IMR-90 (cell line): ENCODE results near the gene PDHB. TPM values are rescaled to one million over a fixed set of nuclear protein-coding genes. Genes with fewer than 3 reads are reported as not detected.

Source experiments
- ATAC-seq: fragments of 200-7000 bp; cut with Tn5 transposase; 2 replicates; pipeline ENCODE4 v1.9.1; 2020; ENCODE audit warnings: low read depth, mild to moderate bottlenecking, moderate library complexity
- BruUV-seq: library from RNA; stranded (reverse); fragments of 400-500 nt; replicated peaks from 2 replicates; lab custom pipeline; 2021; lab: Mats Ljungman, UMichigan
- CTCF ChIA-PET: fragments of 300-600 bp; formaldehyde crosslinking; extraction: SDS; loops from one replicate; lab custom pipeline; 2021; ENCODE audit warnings: antibody characterized with exemption; lab: Yijun Ruan, JAX
- POLR2A ChIA-PET: fragments of 300-600 bp; sonication (Branson Sonifier 250); formaldehyde crosslinking; loops from one replicate; lab custom pipeline; 2022; ENCODE audit warnings: antibody characterized with exemption; ENCODE audit not compliant: unreplicated experiment; lab: Charles Lee
- DNase-seq: peaks from one replicate; pipeline ENCODE4 v3.0.0; 2013
- H2AFZ ChIP-seq: replicated peaks from 2 replicates; pipeline ENCODE3; 2013; ENCODE audit warnings: low read length, mild to moderate bottlenecking; ENCODE audit not compliant: poor library complexity
- H2AK5ac ChIP-seq: 2 replicates; pipeline ENCODE4 v1.6.1; 2013; ENCODE audit warnings: low read depth, low read length, inconsistent platforms
- H2AK9ac ChIP-seq: replicated peaks from 2 replicates; pipeline ENCODE3; 2013; ENCODE audit warnings: mild to moderate bottlenecking, low read depth, low read length, moderate library complexity; ENCODE audit not compliant: poor library complexity
- H2BK120ac ChIP-seq: 2 replicates; pipeline ENCODE4 v1.6.1; 2013; ENCODE audit warnings: low read depth, low read length, inconsistent platforms
- H2BK15ac ChIP-seq: 3 replicates; pipeline ENCODE4 v1.6.1; 2013; ENCODE audit warnings: low read depth, low read length, inconsistent platforms
- H2BK20ac ChIP-seq: 2 replicates; pipeline ENCODE4 v1.6.1; 2013; ENCODE audit warnings: low read depth, mild to moderate bottlenecking, inconsistent platforms, low read length, moderate library complexity
- H2BK5ac ChIP-seq: 2 replicates; pipeline ENCODE4 v1.6.1; 2013; ENCODE audit warnings: mild to moderate bottlenecking, low read depth, low read length, inconsistent platforms; ENCODE audit not compliant: poor library complexity, severe bottlenecking
- H3K14ac ChIP-seq: replicated peaks from 2 replicates; pipeline ENCODE4 v1.6.1; 2013; ENCODE audit warnings: low read depth, low read length, inconsistent platforms
- H3K18ac ChIP-seq: 2 replicates; pipeline ENCODE4 v1.6.1; 2013; ENCODE audit warnings: low read depth, low read length, control low read depth
- H3K23ac ChIP-seq: 2 replicates; pipeline ENCODE4 v1.6.1; 2013; ENCODE audit warnings: low read depth, low read length, inconsistent platforms
- H3K27ac ChIP-seq: 2 replicates; pipeline ENCODE4 v1.5.1; 2013; ENCODE audit warnings: mild to moderate bottlenecking, control low read depth, low read length; ENCODE audit not compliant: insufficient read depth
- H3K27me3 ChIP-seq: 2 replicates; pipeline ENCODE4 v1.6.1; 2013; ENCODE audit warnings: low read length; ENCODE audit not compliant: control insufficient read depth, insufficient read depth
- H3K36me3 ChIP-seq: 2 replicates; pipeline ENCODE4 v1.6.1; 2013; ENCODE audit warnings: low read length, mixed read lengths; ENCODE audit not compliant: control insufficient read depth, insufficient read depth
- H3K4ac ChIP-seq: 2 replicates; pipeline ENCODE4 v1.6.1; 2013; ENCODE audit warnings: low read depth, low read length, inconsistent platforms
- H3K4me1 ChIP-seq: 2 replicates; pipeline ENCODE4 v1.6.1; 2013; ENCODE audit warnings: low read length, mixed read lengths; ENCODE audit not compliant: control insufficient read depth, insufficient read depth
- H3K4me2 ChIP-seq: 2 replicates; pipeline ENCODE4 v1.6.1; 2013; ENCODE audit warnings: low read depth, mild to moderate bottlenecking, control low read depth, low read length, moderate library complexity
- H3K4me3 ChIP-seq: 2 replicates; pipeline ENCODE4 v1.5.1; 2013; ENCODE audit warnings: low read depth, mild to moderate bottlenecking, control low read depth, low read length, moderate library complexity; ENCODE audit not compliant: insufficient read depth
- H3K56ac ChIP-seq: 2 replicates; pipeline ENCODE4 v1.6.1; 2013; ENCODE audit warnings: low read length, inconsistent platforms; ENCODE audit not compliant: insufficient read depth; ENCODE audit errors: extremely low read depth
- H3K79me1 ChIP-seq, 2 experiments: 2 replicates each; pipeline ENCODE4 v1.6.1; 2013; ENCODE audit warnings: low read length in 2 of 2, inconsistent platforms in 1 of 2, low read depth in 1 of 2
- H3K9ac ChIP-seq: 2 replicates; pipeline ENCODE4 v1.6.1; 2013; ENCODE audit warnings: low read depth, low read length, control low read depth
- H3K9me1 ChIP-seq: 2 replicates; pipeline ENCODE4 v1.6.1; 2013; ENCODE audit warnings: low read length, inconsistent platforms; ENCODE audit not compliant: insufficient read depth
- H3K9me3 ChIP-seq: 2 replicates; pipeline ENCODE4 v1.6.1; 2013; ENCODE audit warnings: low read length; ENCODE audit not compliant: control insufficient read depth, insufficient read depth
- H4K20me1 ChIP-seq: 2 replicates; pipeline ENCODE4 v1.6.1; 2013; ENCODE audit warnings: low read length, inconsistent platforms; ENCODE audit not compliant: insufficient read depth
- H4K5ac ChIP-seq: 2 replicates; pipeline ENCODE4 v1.6.1; 2013; ENCODE audit warnings: mild to moderate bottlenecking, low read depth, low read length, control low read depth
- H4K8ac ChIP-seq, 2 experiments: 2 replicates each; pipeline ENCODE4 v1.6.1; 2013; ENCODE audit warnings: low read depth in 2 of 2, low read length in 2 of 2, control low read depth in 1 of 2, inconsistent platforms in 1 of 2
- H4K91ac ChIP-seq: 2 replicates; pipeline ENCODE4 v1.6.1; 2013; ENCODE audit warnings: low read depth, low read length, inconsistent platforms; ENCODE audit not compliant: insufficient read depth
- BHLHE40 ChIP-seq: fragments of 150-350 bp; IDR thresholded peaks from 2 replicates; pipeline ENCODE4 v1.6.1; 2016; ENCODE audit warnings: mild to moderate bottlenecking, low read depth, low read length
- CHD1 ChIP-seq: IDR thresholded peaks from 2 replicates; pipeline ENCODE4 v1.6.1; 2012; ENCODE audit warnings: low read depth, low read length, improper control_type of control experiment
- CTCF ChIP-seq: conservative IDR thresholded peaks from 2 replicates; pipeline ENCODE4 v1.5.1; 2012; ENCODE audit warnings: mild to moderate bottlenecking, low read depth, low read length, improper control_type of control experiment
- MAFK ChIP-seq: IDR thresholded peaks from 2 replicates; pipeline ENCODE4 v1.6.1; 2012; ENCODE audit warnings: low read depth, low read length, improper control_type of control experiment
- MXI1 ChIP-seq: IDR thresholded peaks from 2 replicates; pipeline ENCODE4 v1.6.1; 2012; ENCODE audit warnings: low read depth, mild to moderate bottlenecking, low read length, moderate library complexity, borderline replicate concordance
- NFE2L2 ChIP-seq: fragments of 150-350 bp; IDR thresholded peaks from 2 replicates; pipeline ENCODE4 v1.6.1; 2016; ENCODE audit warnings: low read depth, mild to moderate bottlenecking, low read length
- POLR2A ChIP-seq: IDR thresholded peaks from 2 replicates; pipeline ENCODE4 v1.6.1; 2012; ENCODE audit warnings: mild to moderate bottlenecking, low read depth, low read length
- RAD21 ChIP-seq: IDR thresholded peaks from 2 replicates; pipeline ENCODE4 v1.6.1; 2012; ENCODE audit warnings: low read length, improper control_type of control experiment
- RCOR1 ChIP-seq: IDR thresholded peaks from 2 replicates; pipeline ENCODE4 v1.6.1; 2012; ENCODE audit warnings: mild to moderate bottlenecking, low read length, improper control_type of control experiment; ENCODE audit not compliant: insufficient replicate concordance
- SMC3 ChIP-seq: fragments of 150-350 bp; IDR thresholded peaks from 2 replicates; pipeline ENCODE4 v1.6.1; 2016; ENCODE audit warnings: low read depth, mild to moderate bottlenecking, antibody characterized with exemption, low read length, moderate library complexity
- USF2 ChIP-seq: fragments of 150-350 bp; IDR thresholded peaks from 2 replicates; pipeline ENCODE4 v1.6.1; 2017; ENCODE audit warnings: mild to moderate bottlenecking, antibody characterized with exemption, low read length, low read depth
- WGBS, 2 experiments: methylation state at CpG; one replicate each; pipeline versions ENCODE4 v1.1.5 to v1.1.7; 2013; ENCODE audit warnings: missing lambda C conversion rate in 2 of 2; ENCODE audit not compliant: insufficient read length in 1 of 2; ENCODE audit errors: extremely low coverage in 2 of 2; 5-methylcytosine and 5-hydroxymethylcytosine counted together
- dilution Hi-C: fragments of 300-500 bp; cut with HindIII; formaldehyde crosslinking; loops from one replicate; pipeline ENCODE4 v1.14.3; 2018; ENCODE audit warnings: low sequenced_read_pairs; ENCODE audit not compliant: unreplicated experiment
- in situ Hi-C: fragments of 300-500 bp; cut with MboI; formaldehyde crosslinking; loops from 3 replicates; pipeline ENCODE4 v1.14.3; 2019; ENCODE audit warnings: low sequenced_read_pairs, inconsistent platforms, mixed read lengths
- intact Hi-C: fragments of 100-400 bp; cut with micrococcal nuclease; formaldehyde crosslinking; loops from 2 replicates; pipeline ENCODE4 v1.10.0; 2022
- polyA plus RNA-seq, 3 experiments: library from polyadenylated mRNA; depleted of rRNA; stranded (reverse); fragments of >200 nt; gene quantifications; 2 replicates each; pipeline ENCODE4 v1.2.3, GENCODE V29; 2012; ENCODE audit warnings: low replicate concordance in 1 of 3
- total RNA-seq: library from RNA; depleted of rRNA; stranded (reverse); fragments of >200 nt; gene quantifications from 2 replicates; pipeline ENCODE4 v1.2.3, GENCODE V29; 2012

PDHB gene
- total and polyA plus RNA-seq, 2 of the 4 experiments (the other 2 are of a cell fraction) = 69.2 to 73.5 TPM

- 50% methylated on average over 2 of the region's 7 CpGs; no CpG with 5 or more reads in 1 of the 2 experiments for WGBS, 2 experiments
- BruUV-seq = no TSS peak
Measured at GRCh38 chr3:58419780-58420507, 13.7 kb downstream of the PDHB start.

More at GRCh38 chr3:58419780-58420507, 13.7 kb downstream of the PDHB start:
- H3K23ac ChIP-seq = no peak overlapping the region
- no peak overlapping the region for H3K14ac ChIP-seq
- H3K9ac ChIP-seq = no peak overlapping the region
- H2AFZ ChIP-seq = no peak overlapping the region
- CTCF ChIA-PET = interaction anchor here (0.5 kb wide), 1 partner anchor 232 kb away, joined by 6 read pairs; no protein-coding TSS in a partner anchor
- no peak overlapping the region for H2AK9ac ChIP-seq
- no peak overlapping the region for H3K56ac ChIP-seq
- no peak overlapping the region for H2AK5ac ChIP-seq
- no peak overlapping the region for H4K8ac ChIP-seq
- ATAC-seq = peak; percentile 30; the same call in 1 of the 2 replicates
- peaks cover 2% of the 10 kb centered on the region for H3K4me1 ChIP-seq
- in situ Hi-C loops (loop anchor here (25.0 kb wide), 1 partner anchor 233 kb away; no protein-coding TSS in a partner anchor), intact Hi-C loops (no loop called here), dilution Hi-C loops (no loop called here)
- TF ChIP-seq NFE2L2 = no peak
- TF ChIP-seq SMC3 = no peak
- TF ChIP-seq CHD1 = no peak
- TF ChIP-seq BHLHE40 = no peak
- no peak for TF ChIP-seq POLR2A
- no peak for TF ChIP-seq RAD21
- TF ChIP-seq MXI1 = no peak
- no peak for TF ChIP-seq CTCF
- no peak for TF ChIP-seq USF2
- TF ChIP-seq MAFK = no peak
- TF ChIP-seq RCOR1 = no peak
- H3K36me3 ChIP-seq = peaks cover 52% of the 10 kb centered on the region
- H3K4me2 ChIP-seq = no peak overlapping the region
- no peak overlapping the region for H3K18ac ChIP-seq
- H3K9me3 ChIP-seq = no peaks in the 10 kb centered on the region
- peaks cover 3% of the 10 kb centered on the region; the same call in 1 of the 2 replicates for H3K9me1 ChIP-seq
- peaks cover 0 to 12% of the 10 kb centered on the region in 2 experiments; a peak in 2 of 4 replicates for H3K79me1 ChIP-seq
- peak; percentile 72 for DNase-seq
- peak overlapping the region; percentile 31; the same call in 1 of the 2 replicates for H3K27ac ChIP-seq
- no peak overlapping the region for H2BK15ac ChIP-seq
- POLR2A ChIA-PET = no interaction called here
- H4K20me1 ChIP-seq = no peaks in the 10 kb centered on the region
- H3K27me3 ChIP-seq = no peaks in the 10 kb centered on the region
- no peak overlapping the region for H3K4ac ChIP-seq
- no peak overlapping the region for H2BK20ac ChIP-seq
- no peak overlapping the region for H3K4me3 ChIP-seq
- H4K5ac ChIP-seq = no peak overlapping the region
- no peak overlapping the region for H4K91ac ChIP-seq
- no peak overlapping the region for H2BK120ac ChIP-seq
- H2BK5ac ChIP-seq = no peak overlapping the region
